ENCODE measurements around the gene SYMPK. TPM values are rescaled to one million over a fixed set of nuclear protein-coding genes. Genes with fewer than 3 reads are reported as not detected.
"Not testable (repeated sequence)": the region's sequence is repeated elsewhere in the genome, so short reads cannot be mapped to it uniquely, and the experiment has no call there.

The SYMPK gene
- polyA plus RNA-seq (ENCODE audit: insufficient read length) = 75.1 TPM
- long read RNA-seq, donor 1, full-length matches to known transcripts = 6 of 19 reads
- long read RNA-seq, donor 1, partial matches to known transcripts = 13 of 19 reads
- long read RNA-seq, donor 1, other reads (novel, unspliced or antisense) = 0 of 19 reads
- long read RNA-seq, donor 2, full-length matches to known transcripts = 6 of 12 reads
- long read RNA-seq, donor 2, partial matches to known transcripts = 6 of 12 reads
- long read RNA-seq, donor 2, other reads (novel, unspliced or antisense) = 0 of 12 reads
- long read RNA-seq, donor 3, partial matches to known transcripts = 11 of 13 reads
- long read RNA-seq, donor 3, other reads (novel, unspliced or antisense) = 0 of 13 reads
- long read RNA-seq, donor 4, partial matches to known transcripts = 6 of 7 reads
- long read RNA-seq, donor 4, other reads (novel, unspliced or antisense) = 0 of 7 reads
- long read RNA-seq, donor 5, full-length matches to known transcripts = 7 of 25 reads
- long read RNA-seq, donor 5, partial matches to known transcripts = 18 of 25 reads
- long read RNA-seq, donor 5, other reads (novel, unspliced or antisense) = 0 of 25 reads
- long read RNA-seq, donor 6, full-length matches to known transcripts = 5 of 24 reads
- long read RNA-seq, donor 6, partial matches to known transcripts = 19 of 24 reads
- long read RNA-seq, donor 6, other reads (novel, unspliced or antisense) = 0 of 24 reads
- long read RNA-seq, donor 7, full-length matches to known transcripts = 10 of 46 reads
- long read RNA-seq, donor 7, partial matches to known transcripts = 36 of 46 reads
- long read RNA-seq, donor 7, other reads (novel, unspliced or antisense) = 0 of 46 reads
- long read RNA-seq, donor 8, partial matches to known transcripts = 7 of 8 reads
- long read RNA-seq, donor 8, other reads (novel, unspliced or antisense) = 0 of 8 reads

DNA sequence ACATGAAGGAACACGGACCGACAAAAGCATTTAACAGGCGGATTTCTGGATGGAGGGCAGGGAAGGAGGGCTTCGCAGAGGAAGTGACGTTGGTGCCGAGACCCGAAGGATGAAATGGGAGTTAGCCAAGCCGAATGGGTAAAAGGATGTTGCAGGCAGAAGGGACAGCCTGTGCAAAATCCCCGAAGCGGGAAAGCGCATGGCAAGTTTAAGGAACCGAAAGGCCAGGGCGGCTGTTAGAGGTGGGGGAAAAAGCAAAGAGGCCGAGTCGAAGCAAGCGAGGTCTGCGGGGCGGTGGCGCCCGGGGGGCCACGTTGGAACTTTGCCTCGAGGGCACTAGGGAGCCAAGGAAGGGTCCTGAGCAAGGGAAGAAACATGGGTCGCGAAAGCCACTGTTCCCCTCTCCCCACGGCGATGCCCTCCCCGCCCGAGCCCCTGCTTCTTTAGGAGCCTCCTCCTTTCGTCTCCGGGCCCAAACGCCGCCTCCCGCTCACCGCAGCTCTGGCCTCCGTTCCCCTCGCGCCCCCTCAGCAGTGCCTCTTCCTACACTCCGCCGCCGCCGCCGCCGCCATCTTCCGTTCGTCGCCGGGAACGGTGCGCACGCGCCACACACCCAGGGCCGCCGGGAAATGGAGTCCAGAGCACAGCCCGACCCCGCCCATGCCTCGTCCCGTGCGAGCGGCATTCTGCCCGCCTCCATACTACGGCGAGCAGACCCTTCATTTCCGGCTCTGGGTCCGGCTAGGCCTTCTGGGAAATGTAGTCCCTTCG, at the start of gene SYMPK:
Gene SYMPK, minus strand, starts transcription at position 584 of the 771 bp plus-strand sequence. CDS start 8,652 bp downstream, outside the sequence.
- peak; percentile 98 for DNase-seq

- no peak for DNase-seq
These were observed 48.3 kb upstream of the SYMPK start for GRCh38 chr19:45911291-45911690.

- no peak for DNase-seq
These were observed 46.0 kb upstream of the SYMPK start for GRCh38 chr19:45908956-45909355.

DNA sequence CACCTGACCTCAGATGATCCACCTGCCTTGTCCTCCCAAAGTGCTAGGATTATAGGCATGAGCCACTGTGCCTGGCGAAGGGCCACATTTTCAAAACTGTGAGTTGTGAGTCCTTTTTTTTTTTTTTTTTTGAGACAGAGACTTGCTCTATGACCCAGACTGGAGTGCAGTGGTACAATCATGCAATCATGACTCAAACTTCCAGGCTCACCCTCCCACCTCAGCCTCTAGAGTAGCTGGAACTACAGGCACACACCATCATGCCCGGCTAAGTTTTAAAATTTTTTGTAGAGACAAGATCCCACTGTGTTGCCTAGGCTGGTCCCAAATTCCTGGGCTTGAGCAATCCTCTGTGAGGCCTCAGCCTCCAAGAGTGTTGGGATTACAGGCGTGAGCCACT, 43.3 kb upstream of the SYMPK start:
- DNase-seq = no peak

GRCh38 chr19:45905011-45905410, 42.1 kb upstream of the SYMPK start:
- DNase-seq = no peak

DNA sequence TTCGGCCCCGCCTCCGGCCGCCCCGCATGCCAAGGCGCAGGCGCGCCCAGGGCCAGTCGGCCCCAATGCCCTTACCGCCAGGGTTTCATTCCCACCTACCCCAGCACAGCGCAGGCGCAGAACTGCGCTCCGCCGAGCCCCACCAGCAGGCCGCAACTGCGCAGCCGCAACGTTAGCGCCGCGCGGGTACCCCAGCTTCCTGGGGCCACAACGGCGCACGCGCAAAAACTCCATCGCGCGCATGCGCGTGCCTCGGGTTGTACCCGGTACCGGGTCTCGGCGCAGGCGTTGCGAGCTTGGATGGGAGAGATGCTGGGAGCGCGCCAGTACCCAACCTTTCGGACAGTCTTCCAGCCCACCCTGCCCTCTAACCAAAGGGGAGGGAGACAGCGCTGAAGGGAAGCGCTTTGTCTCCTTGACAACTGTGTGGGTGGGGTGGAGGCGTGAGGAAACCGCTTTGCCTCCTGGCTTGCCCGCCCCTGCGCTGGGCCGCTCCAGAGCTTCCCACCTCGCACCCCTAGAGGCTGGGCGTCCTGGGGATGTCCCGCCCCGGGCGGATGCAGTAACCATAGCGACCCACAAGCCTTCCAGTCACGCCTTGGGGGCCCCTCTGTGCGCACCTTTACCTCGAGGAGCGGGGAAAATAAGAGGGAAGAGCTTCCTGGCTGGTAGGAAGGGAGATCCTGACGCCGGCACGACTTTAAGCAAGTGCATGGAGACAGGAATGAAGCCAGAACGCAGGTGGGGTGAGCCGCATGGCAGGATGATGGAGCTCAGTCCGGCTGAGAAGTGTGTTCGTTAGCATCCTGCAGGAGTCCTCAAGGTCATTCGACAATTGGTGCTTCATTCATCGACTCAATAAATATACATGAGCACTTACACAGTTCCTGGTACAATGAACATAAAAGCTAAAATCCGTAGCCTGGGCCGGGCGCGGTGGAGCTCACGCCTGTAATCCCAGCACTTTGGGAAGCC, 40.0 kb upstream of the SYMPK start:
- peak; percentile 96 for DNase-seq

GRCh38 chr19:45901912-45902650, 39.1 kb upstream of the SYMPK start, which contains the start of gene MYPOP:
Gene MYPOP (minus strand): TSS chr19:45902613. CDS start chr19:45901773, 840 bp downstream.
- DNase-seq = no peak

DNA sequence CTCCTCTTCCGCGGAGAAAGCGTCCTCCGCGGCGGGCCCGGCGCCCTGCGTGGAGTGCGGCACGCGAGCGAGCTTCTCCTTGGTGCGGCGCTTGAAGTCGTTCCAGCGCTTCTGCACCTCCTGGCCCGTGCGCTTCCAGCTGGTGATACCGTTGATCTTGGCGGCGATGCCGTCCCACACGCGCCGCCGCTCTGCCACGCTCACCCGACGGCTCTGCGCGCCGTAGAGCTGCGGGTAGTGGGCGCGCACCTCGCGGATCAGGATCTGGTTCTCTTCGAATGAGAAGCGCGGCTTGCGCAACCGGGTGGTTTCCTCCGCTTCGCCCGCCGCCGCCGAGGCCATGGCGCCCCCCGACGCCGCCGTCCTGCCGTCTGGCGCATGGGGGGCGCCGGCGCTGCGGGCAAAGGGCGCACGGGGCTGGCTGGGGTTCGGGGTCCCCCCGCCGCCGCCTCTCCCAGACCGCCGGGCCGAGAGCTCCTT, 38.5 kb upstream of the SYMPK start:
- DNase-seq = no peak

DNA sequence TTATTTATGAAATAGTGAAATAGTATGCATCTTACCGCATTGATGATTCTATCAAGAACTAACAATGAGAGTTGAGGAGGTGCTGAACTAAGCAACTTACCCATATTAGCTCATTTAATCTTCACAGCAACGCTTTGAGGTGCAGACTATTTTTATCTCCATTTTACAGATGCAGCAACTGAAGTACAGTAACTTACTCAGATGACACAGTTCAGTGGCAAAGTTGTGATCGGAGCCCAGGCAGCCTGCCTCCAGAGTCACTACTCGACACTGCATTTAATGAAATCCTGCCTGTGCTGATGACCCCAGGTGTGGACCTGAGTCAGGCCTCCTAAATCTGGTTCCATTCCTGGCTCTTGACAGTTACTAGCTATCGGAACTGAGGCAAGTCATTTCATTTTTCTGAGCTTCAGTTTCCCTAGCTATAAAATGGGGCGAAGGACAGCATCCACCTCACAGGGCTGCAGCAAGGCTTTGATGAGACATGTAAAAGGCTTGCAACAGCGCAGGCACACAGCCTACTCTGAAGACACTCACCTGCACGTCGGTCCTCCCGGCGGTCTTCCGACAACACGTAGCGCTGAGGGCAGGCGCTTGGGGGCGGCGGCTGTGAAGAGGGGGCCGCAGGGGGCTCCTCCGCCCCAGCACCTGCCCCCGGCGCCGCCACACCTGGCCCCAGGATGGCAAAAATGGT, 37.9 kb upstream of the SYMPK start:
- DNase-seq = no peak

- no peak for DNase-seq
These were observed 37.1 kb upstream of the SYMPK start for GRCh38 chr19:45899919-45900589.

DNA sequence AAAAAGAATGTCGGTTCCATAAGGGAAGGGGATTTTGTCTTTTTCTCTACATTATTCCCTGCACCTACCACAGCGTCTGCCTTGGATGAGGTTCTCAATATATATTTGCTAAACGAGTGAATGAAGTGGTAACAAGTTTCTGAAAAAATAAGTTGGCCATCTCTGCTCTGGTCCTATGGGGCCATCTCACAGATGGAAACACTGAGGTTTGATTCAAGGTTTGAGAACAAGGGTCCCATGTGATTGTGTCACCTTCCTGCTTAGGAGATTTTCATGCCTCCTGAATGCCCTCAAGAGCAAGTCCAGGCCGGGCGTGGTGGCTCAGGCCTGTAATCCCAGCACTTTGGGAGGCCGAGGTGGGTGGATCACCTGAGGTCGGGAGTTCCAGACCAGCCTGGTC, 36.3 kb upstream of the SYMPK start:
- no peak for DNase-seq

- no peak for DNase-seq
These were observed 34.4 kb upstream of the SYMPK start for GRCh38 chr19:45897261-45897812.

- not testable (repeated sequence) for DNase-seq
These were observed 33.1 kb upstream of the SYMPK start for GRCh38 chr19:45895983-45896599.

DNA sequence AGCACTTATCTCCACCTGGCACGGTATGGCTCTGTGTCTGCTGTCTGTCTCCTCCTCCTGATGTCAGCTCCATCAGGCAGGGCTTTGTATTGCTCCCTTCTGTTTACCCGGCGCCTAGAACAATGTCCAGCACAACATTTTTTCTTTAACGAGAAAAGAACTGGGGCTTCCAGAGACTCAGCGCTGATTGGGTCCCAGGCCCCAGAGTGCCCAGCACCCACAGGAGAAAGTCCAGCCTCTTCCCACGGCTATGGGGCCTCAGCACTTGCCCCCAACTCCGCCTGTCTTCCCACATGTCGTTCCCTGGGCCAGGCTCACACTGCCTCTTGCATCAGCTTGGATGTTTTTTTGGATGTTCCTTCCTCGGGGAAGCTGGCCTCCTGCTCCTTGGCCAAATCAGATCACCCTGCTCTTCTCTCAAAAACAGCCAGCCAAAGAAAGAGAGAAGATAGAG, 32.6 kb upstream of the SYMPK start:
- DNase-seq = no peak

GRCh38 chr19:45890877-45891276, 27.9 kb upstream of the SYMPK start:
- no peak for DNase-seq

DNA sequence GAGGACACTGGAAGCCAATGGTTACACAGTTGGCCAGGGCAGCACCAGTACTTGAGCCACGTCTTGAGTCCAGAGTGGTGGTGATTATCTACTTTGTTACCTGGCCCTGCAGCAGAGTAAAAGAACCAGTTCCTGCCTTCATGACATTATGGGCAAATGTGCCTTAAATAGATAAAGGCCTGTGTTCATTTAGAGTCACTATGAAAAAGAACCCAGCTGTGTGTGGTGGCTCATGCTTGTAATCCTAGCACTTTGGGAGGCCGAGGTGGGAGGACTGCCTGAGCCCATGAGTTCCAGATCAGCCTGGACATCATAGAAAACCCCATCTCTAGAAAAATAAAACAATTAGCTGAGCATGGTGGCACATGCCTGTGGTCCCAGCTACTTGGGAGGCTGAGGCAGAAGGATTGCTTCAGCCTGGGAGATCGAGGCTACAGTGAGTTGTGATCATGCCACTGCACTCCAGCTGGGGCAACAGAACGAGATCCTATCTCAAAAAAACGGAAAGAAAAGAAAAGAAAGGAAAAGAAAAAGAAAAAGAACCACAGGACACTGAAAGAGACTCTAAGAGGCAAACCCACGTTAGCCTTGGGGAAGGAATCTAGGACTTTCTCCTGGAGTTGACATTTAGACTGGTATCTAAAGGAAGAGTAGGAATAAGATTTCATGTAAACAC, 26.4 kb upstream of the SYMPK start:
- no peak for DNase-seq

- no peak for DNase-seq
These were observed 24.3 kb upstream of the SYMPK start for GRCh38 chr19:45887200-45887710.

Measured in left kidney (tissue), 8 donors.